GM13977 (cell line): Measurements from ENCODE around the gene COL5A1.

Experiments
- DNase-seq: peaks from one replicate; pipeline ENCODE4 v3.0.0; 2012; ENCODE audit warnings: low spot score
- CTCF ChIP-seq: IDR thresholded peaks from 2 replicates; pipeline ENCODE4 v1.5.1; 2012; ENCODE audit warnings: mild to moderate bottlenecking, control low read depth; ENCODE audit not compliant: insufficient read depth; ENCODE audit errors: extremely low read depth, missing control alignments
- in situ Hi-C: fragments of 300-500 bp; cut with MboI; formaldehyde crosslinking; loops from one replicate; pipeline ENCODE4 v1.12.0; 2022; ENCODE audit warnings: low sequenced_read_pairs, low pct_unique_long_range_greater_than_20kb, mixed read lengths, inconsistent platforms; ENCODE audit not compliant: unreplicated experiment

COL5A1 gene

GRCh38 chr9:134839455-134840125 lies 198.0 kb downstream of the COL5A1 start:
- in situ Hi-C loops, result no loop called here
- TF ChIP-seq CTCF, result peak; percentile 36
- no peak for DNase-seq

GRCh38 chr9:134840511-134840910 lies 198.9 kb downstream of the COL5A1 start:
- no peak for DNase-seq

GRCh38 chr9:134841180-134841904 lies 199.7 kb downstream of the COL5A1 start:
- in situ Hi-C loops, result no loop called here
- TF ChIP-seq CTCF, result no peak
- no peak for DNase-seq

More at GRCh38 chr9:134840511-134840910, 198.9 kb downstream of the COL5A1 start:
- TF ChIP-seq CTCF, result no peak
- in situ Hi-C loops, result no loop called here

GRCh38 chr9:134842321-134842720 lies 200.7 kb downstream of the COL5A1 start:
- in situ Hi-C loops, result no loop called here
- TF ChIP-seq CTCF, result no peak

GRCh38 chr9:134843740-134844139 lies 202.1 kb downstream of the COL5A1 start:
- no peak for TF ChIP-seq CTCF
- in situ Hi-C loops, result no loop called here
- DNase-seq, result no peak

More at GRCh38 chr9:134842321-134842720, 200.7 kb downstream of the COL5A1 start:
- DNase-seq, result no peak

- TF ChIP-seq CTCF, result no peak
- in situ Hi-C loops, result no loop called here
- DNase-seq, result no peak
Observed at GRCh38 chr9:134844821-134845220, 203.2 kb downstream of the COL5A1 start.
